ENCODE results near the gene TGFBI.

The TGFBI gene

DNA sequence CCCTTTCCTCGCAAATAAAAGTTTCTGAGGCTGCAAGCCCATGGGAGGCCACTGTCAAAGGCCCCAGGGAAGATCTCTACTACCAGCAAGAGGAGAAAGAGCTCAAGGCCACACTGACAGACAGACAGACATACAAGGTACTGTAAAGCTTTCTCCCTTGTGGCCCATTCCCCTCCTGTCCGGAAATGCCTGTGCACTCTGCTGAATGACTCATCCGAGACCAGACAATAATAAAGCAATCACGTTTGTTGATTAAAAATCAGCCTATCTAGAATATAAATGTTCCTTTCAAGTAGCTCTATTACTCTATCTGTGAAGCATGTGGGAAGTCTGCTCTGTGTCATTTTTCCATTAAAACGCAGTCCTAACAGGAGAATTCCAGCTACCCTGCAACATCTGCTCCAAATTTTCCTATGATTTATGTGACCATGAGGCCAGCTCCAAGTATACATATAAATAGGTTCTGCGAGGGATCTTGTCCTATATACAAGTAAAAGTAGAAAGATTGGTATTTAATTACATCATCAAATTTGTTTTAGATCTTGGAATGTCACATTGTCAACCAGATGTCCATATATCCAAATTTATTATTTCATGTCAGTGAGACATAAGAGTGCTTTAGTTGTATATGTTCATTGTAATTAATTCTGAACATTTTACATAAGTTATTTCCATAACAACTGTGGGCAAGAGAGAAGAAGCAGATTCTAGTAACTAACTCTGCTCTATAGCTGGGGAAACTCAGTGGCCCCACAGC, 34.7 kb upstream of the TGFBI start:
- TF ChIP-seq, protein P1, sequence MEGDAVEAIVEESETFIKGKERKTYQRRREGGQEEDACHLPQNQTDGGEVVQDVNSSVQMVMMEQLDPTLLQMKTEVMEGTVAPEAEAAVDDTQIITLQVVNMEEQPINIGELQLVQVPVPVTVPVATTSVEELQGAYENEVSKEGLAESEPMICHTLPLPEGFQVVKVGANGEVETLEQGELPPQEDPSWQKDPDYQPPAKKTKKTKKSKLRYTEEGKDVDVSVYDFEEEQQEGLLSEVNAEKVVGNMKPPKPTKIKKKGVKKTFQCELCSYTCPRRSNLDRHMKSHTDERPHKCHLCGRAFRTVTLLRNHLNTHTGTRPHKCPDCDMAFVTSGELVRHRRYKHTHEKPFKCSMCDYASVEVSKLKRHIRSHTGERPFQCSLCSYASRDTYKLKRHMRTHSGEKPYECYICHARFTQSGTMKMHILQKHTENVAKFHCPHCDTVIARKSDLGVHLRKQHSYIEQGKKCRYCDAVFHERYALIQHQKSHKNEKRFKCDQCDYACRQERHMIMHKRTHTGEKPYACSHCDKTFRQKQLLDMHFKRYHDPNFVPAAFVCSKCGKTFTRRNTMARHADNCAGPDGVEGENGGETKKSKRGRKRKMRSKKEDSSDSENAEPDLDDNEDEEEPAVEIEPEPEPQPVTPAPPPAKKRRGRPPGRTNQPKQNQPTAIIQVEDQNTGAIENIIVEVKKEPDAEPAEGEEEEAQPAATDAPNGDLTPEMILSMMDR (IDR thresholded peaks at IDR 0.05; ENCODE audit: low read depth, low read length): no peak
- DNase-seq (ENCODE audit: low read depth, low spot score): peak; percentile 81
- H3K4me3 ChIP-seq (ENCODE audit: low read depth, low read length): no peak overlapping the region
- in situ Hi-C loops (cut with HindIII; ENCODE audit: low sequenced_read_pairs): no loop called here

DNA sequence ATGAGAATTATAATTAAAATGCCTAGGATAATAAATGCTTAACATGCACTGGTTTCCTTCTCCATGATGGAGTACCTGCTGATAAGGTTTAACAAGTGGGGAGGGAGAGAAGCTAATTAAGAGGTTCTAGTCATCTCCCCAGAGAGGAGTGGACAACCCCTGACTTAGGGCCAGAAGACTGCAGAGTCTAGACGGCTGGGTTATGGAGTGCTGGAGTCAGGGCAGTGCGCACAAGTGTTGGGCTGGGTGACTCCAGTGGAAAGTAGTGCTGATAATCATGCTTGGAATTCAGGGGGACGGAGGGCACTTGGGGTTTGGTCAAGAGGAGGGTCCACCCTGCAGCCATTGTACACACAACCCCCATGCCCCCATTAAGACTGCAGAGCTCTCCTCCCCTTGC, 32.8 kb upstream of the TGFBI start:
- no peak overlapping the region for H3K4me3 ChIP-seq (ENCODE audit: low read depth, low read length)
- TF ChIP-seq, protein P1 (IDR thresholded peaks at IDR 0.05; ENCODE audit: low read depth, low read length): no peak
- DNase-seq (ENCODE audit: low read depth, low spot score): no peak
- in situ Hi-C loops (cut with HindIII; ENCODE audit: low sequenced_read_pairs): no loop called here

DNA sequence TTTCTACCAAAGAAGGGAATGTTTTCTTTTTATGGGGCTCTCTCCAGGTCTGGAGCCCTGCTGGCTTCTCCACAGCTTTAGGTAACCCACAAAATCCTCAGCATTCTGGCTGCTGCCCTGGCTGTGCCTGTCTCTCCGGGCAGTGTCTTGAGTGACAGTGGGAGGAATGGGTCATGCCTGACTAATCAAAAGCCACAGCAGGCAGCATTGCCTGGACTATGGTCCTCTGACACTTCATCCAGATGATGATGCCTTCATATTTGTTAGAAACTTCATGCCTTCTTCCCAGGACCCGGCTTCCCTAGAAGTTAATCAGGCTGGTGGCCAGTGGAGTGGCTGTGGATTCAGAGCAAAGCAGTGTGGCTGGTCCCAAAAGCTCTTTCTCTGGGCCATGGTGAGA, 32.2 kb upstream of the TGFBI start:
- no peak overlapping the region for H3K4me3 ChIP-seq (ENCODE audit: low read depth, low read length)
- TF ChIP-seq, protein P1 (IDR thresholded peaks at IDR 0.05; ENCODE audit: low read depth, low read length): no peak
- in situ Hi-C loops (cut with HindIII; ENCODE audit: low sequenced_read_pairs): no loop called here
- peak; percentile 84 for DNase-seq (ENCODE audit: low read depth, low spot score)

DNA sequence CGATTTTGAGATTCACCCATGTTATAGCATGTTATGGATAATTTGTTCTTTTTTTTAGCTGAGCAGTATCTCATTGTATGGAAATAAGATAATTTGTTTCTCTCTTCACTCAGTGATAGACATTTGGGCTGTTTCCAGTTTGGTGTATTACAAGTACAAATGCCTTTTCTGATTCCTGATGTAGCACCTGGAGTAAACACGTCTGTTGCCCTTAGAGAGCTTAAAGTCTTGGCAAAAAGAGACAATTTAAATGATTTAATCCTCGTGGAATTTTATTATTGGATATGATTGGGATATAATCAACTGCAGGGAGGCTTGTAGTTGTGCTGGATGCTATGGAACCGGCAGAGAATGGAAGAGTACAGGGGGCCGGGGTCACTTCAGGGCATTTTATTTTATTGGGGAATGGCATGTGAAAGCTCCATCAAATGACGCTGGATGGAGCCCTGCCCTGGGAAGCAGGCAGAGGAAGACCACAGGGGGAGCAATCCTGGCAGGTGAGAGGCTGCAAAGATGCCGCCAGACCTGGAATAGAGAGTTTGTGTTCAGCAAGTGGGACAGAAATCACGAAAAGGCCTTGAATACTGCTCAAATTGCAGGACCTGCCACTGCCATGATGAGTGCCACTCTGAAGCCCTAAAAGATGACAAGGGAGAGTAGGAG, 31.0 kb upstream of the TGFBI start:
- DNase-seq (ENCODE audit: low read depth, low spot score): no peak

DNA sequence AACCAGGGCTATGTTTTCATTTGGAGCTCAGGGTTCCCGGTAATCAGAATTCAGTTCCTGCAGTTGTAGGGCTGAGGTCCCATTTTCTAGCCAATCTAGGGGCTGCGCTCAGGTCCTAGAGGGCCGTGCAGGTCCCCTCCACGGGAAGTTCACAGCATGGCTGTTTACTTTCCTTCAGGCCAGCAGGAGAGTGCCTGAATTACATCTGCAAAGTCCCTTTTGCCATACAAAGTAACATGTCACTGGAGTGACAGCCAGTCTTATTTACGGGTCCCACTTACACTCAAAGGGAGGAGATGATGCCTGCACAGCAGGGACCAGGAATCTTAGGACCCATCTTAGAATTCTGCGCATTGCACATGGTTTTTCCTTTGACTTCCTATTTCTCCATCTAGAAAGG, 29.9 kb upstream of the TGFBI start:
- H3K4me3 ChIP-seq (ENCODE audit: low read depth, low read length): no peak overlapping the region
- TF ChIP-seq, protein P1 (IDR thresholded peaks at IDR 0.05; ENCODE audit: low read depth, low read length): no peak
- no peak for DNase-seq (ENCODE audit: low read depth, low spot score)
- in situ Hi-C loops (cut with HindIII; ENCODE audit: low sequenced_read_pairs): no loop called here

More for the DNA sequence above, 31.0 kb upstream of the TGFBI start:
- H3K4me3 ChIP-seq (ENCODE audit: low read depth, low read length): no peak overlapping the region
- TF ChIP-seq, protein P1 (IDR thresholded peaks at IDR 0.05; ENCODE audit: low read depth, low read length): no peak
- in situ Hi-C loops (cut with HindIII; ENCODE audit: low sequenced_read_pairs): no loop called here

DNA sequence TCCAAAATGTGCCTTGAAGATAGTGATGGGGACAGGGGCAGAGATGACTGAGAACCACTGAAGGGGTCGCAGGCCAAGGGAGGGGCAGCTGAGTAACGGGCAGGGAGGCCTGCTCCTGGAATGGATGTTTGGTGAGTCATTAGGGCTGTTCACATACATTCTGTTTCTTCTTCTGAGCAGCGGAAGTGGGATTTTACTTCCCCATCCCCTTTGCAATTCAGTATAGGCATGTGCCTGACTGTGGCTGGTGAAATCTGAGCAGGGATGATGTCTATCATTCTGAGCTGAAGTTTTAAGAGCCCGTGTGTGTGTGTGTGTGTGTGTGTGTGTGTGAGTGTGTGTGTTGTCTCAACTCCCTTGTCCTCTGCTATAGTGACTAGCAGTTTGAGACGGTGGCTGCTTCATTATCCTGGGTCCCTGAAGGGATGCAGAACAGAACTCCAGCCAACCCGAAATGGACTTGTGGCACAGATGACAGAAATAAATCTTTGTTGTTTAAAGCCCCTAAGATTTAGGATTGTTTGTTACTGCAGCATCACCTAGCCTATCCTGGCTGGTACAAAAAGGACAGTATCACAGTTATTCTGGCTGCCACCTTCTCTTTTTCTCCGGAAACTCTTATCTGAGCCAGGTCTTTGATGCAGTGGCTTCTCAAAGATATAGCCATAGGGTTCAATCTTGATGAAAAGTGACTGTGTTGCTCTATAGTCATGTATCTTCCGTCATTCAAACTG, 29.2 kb upstream of the TGFBI start:
- in situ Hi-C loops (cut with HindIII; ENCODE audit: low sequenced_read_pairs): no loop called here
- TF ChIP-seq, protein P1 (IDR thresholded peaks at IDR 0.05; ENCODE audit: low read depth, low read length): no peak
- DNase-seq (ENCODE audit: low read depth, low spot score): peak; percentile 86
- H3K4me3 ChIP-seq (ENCODE audit: low read depth, low read length): no peak overlapping the region
